Measurements from ENCODE around the gene USP53. TPM values are rescaled to one million over a fixed set of nuclear protein-coding genes. Genes with fewer than 3 reads are reported as not detected.

The USP53 gene
- total and polyA plus RNA-seq, 9 of the 15 experiments (the other 6 are each of a cell fraction or from before 2014, with no cell fraction given): 2.9 to 9.6 (median 8.3) TPM

GRCh38 chr4:119286377-119287002 is 74.0 kb downstream of the USP53 start (continued):
- peak; percentile 52; the same call in 1 of the 2 replicates for TF ChIP-seq DEAF1 (CRISPR knock-in tag; IDR thresholded peaks at IDR 0.05)
- TF ChIP-seq BRF1 (IDR thresholded peaks at IDR 0.05; ENCODE audit: borderline replicate concordance, extremely low read depth, insufficient read length): no peak
- TF ChIP-seq TFAM (CRISPR knock-in tag; conservative IDR thresholded peaks at IDR 0.05): no peak
- peak; percentile 44 to 76 (median 47); a peak in 5 of 6 replicates for TF ChIP-seq CTCF (IDR thresholded peaks at IDR 0.05 in 2 of 3, conservative IDR thresholded peaks at IDR 0.05 in 1 of 3; ENCODE audit: insufficient read depth in 2 of 3, low read depth in 1 of 3, low read length in 3 of 3)
- peak; percentile 46; the same call in 1 of the 2 replicates for TF ChIP-seq SMC3 (conservative IDR thresholded peaks at IDR 0.05; ENCODE audit: insufficient read depth, low read depth, low read length)
- no peak for TF ChIP-seq TBL1XR1 (IDR thresholded peaks at IDR 0.05; ENCODE audit: low read length in 2 of 2)
